ENCODE data around the gene FBXO33.

The FBXO33 gene

DNA sequence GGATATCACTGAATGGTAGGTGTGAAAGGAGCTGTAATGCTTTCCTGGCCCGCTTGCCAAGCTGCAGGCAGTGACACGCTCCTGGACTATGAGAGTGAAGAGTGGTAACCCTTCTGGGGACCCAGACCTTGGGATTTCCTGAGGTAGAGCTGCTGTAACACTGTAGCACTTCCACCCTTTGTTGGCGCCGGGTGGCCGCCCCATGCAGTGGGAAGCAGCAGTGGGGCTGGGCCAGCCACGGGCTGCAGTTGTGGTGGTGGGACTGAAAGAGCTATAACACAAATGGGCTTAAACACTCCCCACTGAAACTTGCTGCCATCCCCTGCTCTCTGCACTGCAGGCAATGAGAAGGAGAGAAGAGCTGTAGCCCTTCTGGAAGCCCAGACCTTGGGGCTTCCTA, 9.6 kb upstream of the FBXO33 start:
- H3K27ac Mint-ChIP-seq: no peak overlapping the region

DNA sequence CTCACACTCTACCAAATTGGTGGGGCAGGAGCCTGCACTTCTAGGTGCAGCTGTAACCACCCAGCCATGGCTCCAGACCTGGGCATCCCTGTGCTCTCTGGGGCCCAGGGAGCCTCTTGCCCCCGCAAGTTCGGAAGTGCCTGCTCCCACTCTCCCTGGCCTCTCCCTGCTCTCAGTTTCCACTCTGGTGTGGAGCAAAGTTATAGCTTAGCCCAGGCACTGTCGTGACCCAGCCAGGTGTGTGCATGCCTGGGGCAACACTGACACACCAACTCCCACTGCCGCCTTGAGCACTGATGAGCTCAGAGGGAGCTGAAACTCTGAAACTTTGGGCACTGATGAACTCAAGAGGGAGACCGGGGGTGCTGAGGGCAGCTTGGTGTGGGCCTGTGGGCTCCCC, 8.7 kb upstream of the FBXO33 start:
- Mint-ChIP-seq H3K27me3 (no peaks in the 10 kb centered on the region), H3K9me3 (no peaks in the 10 kb centered on the region), H3K4me3 (no peak overlapping the region), H3K4me1 (ENCODE audit: low read depth) (peaks cover 12% of the 10 kb centered on the region), H3K27ac (no peak overlapping the region), H3K36me3 (ENCODE audit: low read depth) (no peaks in the 10 kb centered on the region)

More for the DNA sequence above, 9.6 kb upstream of the FBXO33 start:
- no peaks in the 10 kb centered on the region for H3K9me3 Mint-ChIP-seq
- H3K27me3 Mint-ChIP-seq: no peaks in the 10 kb centered on the region
- no peaks in the 10 kb centered on the region for H3K36me3 Mint-ChIP-seq (ENCODE audit: low read depth)
- H3K4me1 Mint-ChIP-seq (ENCODE audit: low read depth): peaks cover 20% of the 10 kb centered on the region
- no peak overlapping the region for H3K4me3 Mint-ChIP-seq

DNA sequence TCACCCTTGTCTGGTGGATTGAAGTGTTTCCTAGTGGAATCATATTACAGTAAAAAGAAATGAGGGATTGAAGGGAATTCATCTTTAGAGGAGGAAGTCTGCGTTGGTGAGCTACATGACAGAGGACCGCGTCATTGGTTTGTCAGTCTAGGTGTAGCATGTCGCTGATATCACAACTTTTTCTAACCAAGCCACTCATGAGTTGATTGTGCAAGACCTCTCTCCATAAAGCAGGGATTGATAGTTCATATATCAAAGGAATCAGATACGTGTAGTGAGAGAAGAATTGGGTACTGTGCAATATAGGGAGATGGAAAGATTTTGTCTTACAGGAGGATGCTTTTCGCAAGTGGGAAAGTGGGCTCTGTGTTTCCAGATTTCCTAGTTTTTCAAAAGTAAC, 3.0 kb upstream of the FBXO33 start:
- peaks cover 18% of the 10 kb centered on the region for H3K4me1 Mint-ChIP-seq (ENCODE audit: low read depth)
- no peaks in the 10 kb centered on the region for H3K27me3 Mint-ChIP-seq
- H3K36me3 Mint-ChIP-seq (ENCODE audit: low read depth): no peaks in the 10 kb centered on the region
- no peak overlapping the region for H3K4me3 Mint-ChIP-seq
- H3K9me3 Mint-ChIP-seq: no peaks in the 10 kb centered on the region
- no peak overlapping the region for H3K27ac Mint-ChIP-seq

- H3K4me1 Mint-ChIP-seq (ENCODE audit: low read depth): peaks cover 27% of the 10 kb centered on the region
- no peaks in the 10 kb centered on the region for H3K27me3 Mint-ChIP-seq
- no peak overlapping the region for H3K27ac Mint-ChIP-seq
- H3K4me3 Mint-ChIP-seq: no peak overlapping the region
- no peaks in the 10 kb centered on the region for H3K9me3 Mint-ChIP-seq
- no peaks in the 10 kb centered on the region for H3K36me3 Mint-ChIP-seq (ENCODE audit: low read depth)
Observed at GRCh38 chr14:39434401-39434800, 2.2 kb upstream of the FBXO33 start.

DNA sequence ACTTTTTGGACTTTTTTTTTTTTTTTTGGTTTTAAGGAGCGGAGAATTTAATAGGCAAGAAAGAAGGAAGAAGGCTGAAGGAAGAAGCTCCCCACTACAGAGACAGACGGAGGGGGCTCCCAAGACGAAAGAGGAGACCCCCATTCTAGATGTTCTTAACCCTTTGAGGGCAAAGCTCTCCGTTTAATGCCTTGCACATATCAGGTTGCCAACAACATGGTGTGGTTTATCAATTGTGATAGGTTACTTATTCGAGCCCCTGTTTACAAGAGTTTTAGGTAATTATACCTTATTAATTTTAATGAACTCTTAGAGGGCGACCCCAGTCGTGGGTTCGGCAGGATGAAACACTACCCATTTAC, 1.2 kb upstream of the FBXO33 start:
- Mint-ChIP-seq H3K9me3 (no peaks in the 10 kb centered on the region), H3K27ac (peak overlapping the region; percentile 91), H3K36me3 (ENCODE audit: low read depth) (no peaks in the 10 kb centered on the region), H3K4me1 (ENCODE audit: low read depth) (peaks cover 35% of the 10 kb centered on the region), H3K27me3 (no peaks in the 10 kb centered on the region), H3K4me3 (peak overlapping the region; percentile 97)

GRCh38 chr14:39432619-39433451, 602 bp upstream of the FBXO33 start:
- Mint-ChIP-seq H3K27me3 (no peaks in the 10 kb centered on the region), H3K4me1 (ENCODE audit: low read depth) (peaks cover 38% of the 10 kb centered on the region), H3K36me3 (ENCODE audit: low read depth) (no peaks in the 10 kb centered on the region), H3K9me3 (no peaks in the 10 kb centered on the region), H3K4me3 (peak overlapping the region; percentile 97), H3K27ac (peak overlapping the region; percentile 91)

GRCh38 chr14:39431416-39432178, 636 bp downstream of the FBXO33 start:
- Mint-ChIP-seq H3K27ac (peak overlapping the region; percentile 100), H3K4me3 (peak overlapping the region; percentile 97), H3K36me3 (ENCODE audit: low read depth) (no peaks in the 10 kb centered on the region), H3K27me3 (no peaks in the 10 kb centered on the region), H3K4me1 (ENCODE audit: low read depth) (peaks cover 44% of the 10 kb centered on the region), H3K9me3 (no peaks in the 10 kb centered on the region)

DNA sequence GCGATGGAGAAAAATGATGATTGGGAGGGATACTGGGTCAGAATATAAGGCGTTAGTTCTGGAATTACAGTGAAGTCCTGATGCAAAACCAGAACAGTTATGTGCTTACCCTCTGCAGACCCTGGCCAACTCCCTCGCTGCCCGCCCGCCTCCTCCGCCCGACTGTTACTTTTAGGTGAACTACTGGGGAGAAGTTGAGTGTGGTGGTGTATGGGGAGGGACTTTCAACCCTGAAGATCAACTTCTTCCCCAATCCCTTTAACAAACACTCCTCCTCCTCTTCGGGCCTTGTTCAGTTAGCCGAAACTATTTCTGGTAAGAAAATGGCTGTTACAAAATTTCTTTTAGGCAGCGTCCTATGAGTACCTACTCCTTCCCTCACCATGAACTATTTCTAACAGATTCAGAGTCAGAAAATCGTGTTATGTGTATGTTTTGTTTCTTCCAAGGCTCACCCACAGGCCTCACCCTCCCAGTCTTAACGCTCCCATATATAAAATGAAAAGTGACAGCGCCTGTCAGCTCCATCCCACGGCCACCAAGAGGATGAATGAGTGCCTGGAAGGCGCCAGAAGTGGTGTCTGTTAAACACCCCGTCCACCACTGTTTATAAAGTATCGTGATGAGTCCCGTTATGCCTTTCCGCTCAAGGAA, 1.3 kb downstream of the FBXO33 start:
- peaks cover 50% of the 10 kb centered on the region for H3K4me1 Mint-ChIP-seq (ENCODE audit: low read depth)
- no peaks in the 10 kb centered on the region for H3K9me3 Mint-ChIP-seq
- H3K36me3 Mint-ChIP-seq (ENCODE audit: low read depth): no peaks in the 10 kb centered on the region
- peak overlapping the region; percentile 97 for H3K4me3 Mint-ChIP-seq
- H3K27me3 Mint-ChIP-seq: no peaks in the 10 kb centered on the region
- peak overlapping the region; percentile 92 for H3K27ac Mint-ChIP-seq

DNA sequence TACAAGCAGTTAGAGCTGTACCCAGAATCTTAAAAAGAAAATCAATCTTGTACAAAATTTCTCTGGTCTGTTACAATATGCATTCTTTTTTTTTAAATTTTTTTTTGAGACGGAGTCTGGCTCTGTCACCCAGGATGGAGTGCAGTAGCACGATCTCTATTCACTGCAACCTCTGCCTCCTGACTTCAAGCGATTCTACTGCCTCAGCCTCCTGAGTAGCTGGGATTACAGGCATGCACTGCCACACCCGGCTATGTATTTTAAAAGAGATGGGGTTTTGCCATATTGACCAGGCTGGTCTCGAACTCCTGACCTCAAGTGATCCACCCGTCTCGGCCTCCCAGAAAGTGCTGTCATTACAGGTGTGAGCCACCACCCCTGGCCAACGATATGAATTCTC, 4.1 kb downstream of the FBXO33 start:
- no peak overlapping the region for H3K4me3 Mint-ChIP-seq

DNA sequence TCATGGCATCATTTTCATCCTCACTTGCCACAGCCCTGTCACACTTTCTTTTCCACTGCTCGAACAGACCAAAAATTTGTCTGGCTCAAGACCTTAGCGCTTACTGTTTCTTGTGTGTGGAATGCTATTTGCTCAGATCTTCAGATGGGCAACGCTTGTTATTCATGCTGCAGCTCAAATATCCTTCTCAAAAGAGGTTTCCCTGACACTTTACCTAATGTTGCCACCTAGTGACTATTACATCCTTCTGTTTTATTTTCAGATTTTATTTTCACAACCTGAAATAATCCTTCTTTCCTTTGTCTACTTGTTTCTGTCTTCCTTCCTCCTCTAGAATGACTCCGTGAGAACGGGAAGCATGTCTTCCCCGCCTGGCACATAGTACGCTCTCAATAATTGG, 5.6 kb downstream of the FBXO33 start:
- Mint-ChIP-seq H3K4me1 (ENCODE audit: low read depth) (peaks cover 63% of the 10 kb centered on the region), H3K27ac (peak overlapping the region; percentile 67), H3K4me3 (peak overlapping the region; percentile 30), H3K27me3 (no peaks in the 10 kb centered on the region), H3K9me3 (no peaks in the 10 kb centered on the region), H3K36me3 (ENCODE audit: low read depth) (peaks cover 4% of the 10 kb centered on the region)

More for the DNA sequence above, 4.1 kb downstream of the FBXO33 start:
- Mint-ChIP-seq H3K36me3 (ENCODE audit: low read depth) (no peaks in the 10 kb centered on the region), H3K27me3 (no peaks in the 10 kb centered on the region), H3K27ac (no peak overlapping the region), H3K4me1 (ENCODE audit: low read depth) (peaks cover 57% of the 10 kb centered on the region), H3K9me3 (no peaks in the 10 kb centered on the region)

DNA sequence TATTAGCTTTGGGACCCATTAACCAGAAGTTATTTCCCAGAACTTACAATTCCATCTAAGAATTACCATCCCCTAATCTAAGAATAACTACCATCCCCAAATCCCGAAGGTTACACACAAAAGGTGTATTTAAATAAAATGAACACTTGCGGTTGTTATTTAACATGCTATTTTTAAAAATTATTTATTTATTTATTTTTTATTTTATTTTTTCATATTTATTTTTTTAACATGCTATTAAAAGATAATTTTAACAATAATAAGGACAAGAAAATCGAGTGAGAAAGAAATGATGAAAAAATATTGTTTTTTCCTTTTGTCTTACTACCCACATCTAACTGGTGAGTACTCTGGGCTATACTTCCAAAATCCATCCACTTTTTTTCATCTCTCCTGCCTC, 6.3 kb downstream of the FBXO33 start:
- Mint-ChIP-seq H3K4me3 (no peak overlapping the region), H3K4me1 (ENCODE audit: low read depth) (peaks cover 67% of the 10 kb centered on the region)

GRCh38 chr14:39423793-39424192, 8.4 kb downstream of the FBXO33 start:
- Mint-ChIP-seq H3K27me3 (no peaks in the 10 kb centered on the region), H3K36me3 (ENCODE audit: low read depth) (peaks cover 28% of the 10 kb centered on the region), H3K4me1 (ENCODE audit: low read depth) (peaks cover 58% of the 10 kb centered on the region), H3K9me3 (no peaks in the 10 kb centered on the region), H3K27ac (peak overlapping the region; percentile 21), H3K4me3 (no peak overlapping the region)

More for the DNA sequence above, 6.3 kb downstream of the FBXO33 start:
- Mint-ChIP-seq H3K9me3 (no peaks in the 10 kb centered on the region), H3K27ac (no peak overlapping the region), H3K27me3 (no peaks in the 10 kb centered on the region), H3K36me3 (ENCODE audit: low read depth) (peaks cover 9% of the 10 kb centered on the region)

GRCh38 chr14:39422243-39422642, 10.0 kb downstream of the FBXO33 start:
- H3K4me1 Mint-ChIP-seq (ENCODE audit: low read depth): peaks cover 52% of the 10 kb centered on the region
- no peaks in the 10 kb centered on the region for H3K27me3 Mint-ChIP-seq
- H3K36me3 Mint-ChIP-seq (ENCODE audit: low read depth): peaks cover 32% of the 10 kb centered on the region
- H3K27ac Mint-ChIP-seq: peak overlapping the region; percentile 6
- peaks cover under 1% of the 10 kb centered on the region for H3K9me3 Mint-ChIP-seq
- H3K4me3 Mint-ChIP-seq: no peak overlapping the region

- Mint-ChIP-seq H3K4me1 (ENCODE audit: low read depth) (peaks cover 31% of the 10 kb centered on the region), H3K36me3 (ENCODE audit: low read depth) (peaks cover 55% of the 10 kb centered on the region), H3K27me3 (no peaks in the 10 kb centered on the region), H3K9me3 (peaks cover 14% of the 10 kb centered on the region), H3K27ac (no peak overlapping the region), H3K4me3 (no peak overlapping the region)
Observed at GRCh38 chr14:39419272-39419671, 13.0 kb downstream of the FBXO33 start.

DNA sequence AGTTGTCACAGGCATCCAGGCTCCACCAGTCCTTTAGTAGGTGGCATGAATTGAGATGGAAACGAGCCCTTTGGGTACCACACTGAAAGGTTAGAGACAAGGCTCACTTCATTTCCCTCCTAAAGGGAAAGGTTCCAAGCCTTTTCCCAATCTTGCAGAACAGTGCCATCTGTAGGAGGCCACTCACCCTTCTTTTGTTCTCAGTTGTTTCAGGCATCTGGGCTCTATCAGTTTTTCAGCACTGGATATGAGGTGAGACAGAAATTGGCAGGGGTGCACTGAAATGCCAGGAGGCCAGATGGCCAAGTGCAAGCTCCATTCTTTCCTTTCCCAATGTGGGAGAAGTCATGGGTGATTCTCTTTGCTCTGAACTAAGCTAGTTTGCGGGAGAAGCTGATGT, 15.2 kb downstream of the FBXO33 start:
- Mint-ChIP-seq H3K4me3 (no peak overlapping the region), H3K9me3 (peaks cover 26% of the 10 kb centered on the region), H3K27ac (no peak overlapping the region), H3K36me3 (ENCODE audit: low read depth) (peaks cover 66% of the 10 kb centered on the region), H3K4me1 (ENCODE audit: low read depth) (peaks cover 23% of the 10 kb centered on the region), H3K27me3 (no peaks in the 10 kb centered on the region)
